H9 (cell line): ENCODE measurements around the gene SH3BP5L. TPM values are rescaled to one million over a fixed set of nuclear protein-coding genes. Genes with fewer than 3 reads are reported as not detected.

Experiments
- DNase-seq: peaks from one replicate; pipeline ENCODE4 v3.0.0-alpha.2; 2017
- H2AFZ ChIP-seq: one replicate; pipeline ENCODE4 v1.6.1; 2013; ENCODE audit warnings: mild to moderate bottlenecking, low read length, control low read depth, moderate library complexity
- H2AK5ac ChIP-seq: 2 replicates; pipeline ENCODE4 v1.6.1; 2013; ENCODE audit warnings: low read length, control low read depth, mixed read lengths; ENCODE audit not compliant: insufficient read length
- H2BK120ac ChIP-seq: one replicate; pipeline ENCODE4 v1.6.1; 2013; ENCODE audit warnings: low read depth, mild to moderate bottlenecking, low read length, control low read depth, inconsistent platforms; ENCODE audit not compliant: poor library complexity, severe bottlenecking
- H2BK12ac ChIP-seq: 2 replicates; pipeline ENCODE4 v1.6.1; 2013; ENCODE audit warnings: low read length, control low read depth, mixed read lengths, low read depth; ENCODE audit not compliant: insufficient read length
- H2BK15ac ChIP-seq: 2 replicates; pipeline ENCODE4 v1.6.1; 2013; ENCODE audit warnings: low read depth, low read length, control low read depth
- H2BK20ac ChIP-seq: one replicate; pipeline ENCODE4 v1.6.1; 2013; ENCODE audit warnings: low read depth, mild to moderate bottlenecking, low read length, control low read depth, inconsistent platforms; ENCODE audit not compliant: poor library complexity, severe bottlenecking
- H2BK5ac ChIP-seq: 2 replicates; pipeline ENCODE4 v1.6.1; 2013; ENCODE audit warnings: low read length, control low read depth, mixed read lengths; ENCODE audit not compliant: insufficient read length
- H3K14ac ChIP-seq: 2 replicates; pipeline ENCODE4 v1.6.1; 2013; ENCODE audit warnings: low read length, control low read depth; ENCODE audit not compliant: insufficient read depth
- H3K18ac ChIP-seq: 2 replicates; pipeline ENCODE4 v1.6.1; 2013; ENCODE audit warnings: low read depth, mild to moderate bottlenecking, mixed read lengths, low read length, control low read depth; ENCODE audit not compliant: insufficient read length
- H3K23ac ChIP-seq: 2 replicates; pipeline ENCODE4 v1.6.1; 2013; ENCODE audit warnings: low read length, control low read depth, mixed read lengths, low read depth; ENCODE audit not compliant: insufficient read length
- H3K23me2 ChIP-seq: 2 replicates; pipeline ENCODE4 v1.6.1; 2013; ENCODE audit warnings: low read depth, mild to moderate bottlenecking, mixed read lengths, low read length, control low read depth; ENCODE audit not compliant: insufficient read length, poor library complexity, severe bottlenecking
- H3K27ac ChIP-seq: 2 replicates; pipeline ENCODE4 v1.5.1; 2013; ENCODE audit warnings: low read length, control low read depth, mixed read lengths, low read depth; ENCODE audit not compliant: insufficient read length
- H3K27me3 ChIP-seq: 2 replicates; pipeline ENCODE4 v1.6.1; 2013; ENCODE audit warnings: low read length, control low read depth, inconsistent platforms; ENCODE audit not compliant: insufficient read depth
- H3K4ac ChIP-seq: 2 replicates; pipeline ENCODE4 v1.6.1; 2013; ENCODE audit warnings: low read depth, mild to moderate bottlenecking, control low read depth, inconsistent platforms, low read length, moderate library complexity
- H3K4me1 ChIP-seq: 2 replicates; pipeline ENCODE4 v1.6.1; 2013; ENCODE audit warnings: low read length, control low read depth, inconsistent platforms; ENCODE audit not compliant: insufficient read depth
- H3K4me2 ChIP-seq: 2 replicates; pipeline ENCODE4 v1.6.1; 2013; ENCODE audit warnings: low read length, control low read depth, mixed read lengths; ENCODE audit not compliant: insufficient read length, insufficient read depth
- H3K56ac ChIP-seq: 2 replicates; pipeline ENCODE4 v1.6.1; 2013; ENCODE audit warnings: low read depth, mild to moderate bottlenecking, mixed read lengths, low read length, control low read depth; ENCODE audit not compliant: insufficient read length
- H3K79me1 ChIP-seq: 2 replicates; pipeline ENCODE4 v1.6.1; 2013; ENCODE audit warnings: low read depth, mild to moderate bottlenecking, moderate library complexity, low read length, control low read depth, inconsistent platforms; ENCODE audit not compliant: insufficient read depth, poor library complexity, severe bottlenecking
- H3K79me2 ChIP-seq: 2 replicates; pipeline ENCODE4 v1.6.1; 2013; ENCODE audit warnings: low read length, control low read depth, inconsistent platforms; ENCODE audit not compliant: insufficient read depth
- H3K9ac ChIP-seq: 2 replicates; pipeline ENCODE4 v1.6.1; 2013; ENCODE audit warnings: low read length, control low read depth, mixed read lengths; ENCODE audit not compliant: insufficient read length; ENCODE audit errors: extremely low read depth
- H3K9me3 ChIP-seq: one replicate; pipeline ENCODE4 v1.6.1; 2013; ENCODE audit warnings: low read depth, low read length, inconsistent platforms; ENCODE audit not compliant: control insufficient read depth
- H3T11ph ChIP-seq: one replicate; pipeline ENCODE4 v1.6.1; 2013; ENCODE audit warnings: mild to moderate bottlenecking, low read length, control low read depth, inconsistent platforms
- H4K20me1 ChIP-seq: one replicate; pipeline ENCODE4 v1.6.1; 2013; ENCODE audit not compliant: control insufficient read depth, insufficient read length, insufficient read depth
- H4K5ac ChIP-seq: 2 replicates; pipeline ENCODE4 v1.6.1; 2013; ENCODE audit warnings: low read depth, mild to moderate bottlenecking, mixed read lengths, low read length, control low read depth; ENCODE audit not compliant: insufficient read length
- H4K8ac ChIP-seq: replicated peaks from 2 replicates; pipeline ENCODE4 v1.6.1; 2013; ENCODE audit warnings: low read length, control low read depth, mixed read lengths, low read depth; ENCODE audit not compliant: insufficient read length
- H4K91ac ChIP-seq: 2 replicates; pipeline ENCODE4 v1.6.1; 2013; ENCODE audit warnings: low read depth, mild to moderate bottlenecking, moderate library complexity, mixed read lengths, low read length, control low read depth; ENCODE audit not compliant: insufficient read length
- H3K27ac Mint-ChIP-seq, 3 experiments: 2 replicates in 2 of 3; 3 replicates in 1 of 3; pipeline ENCODE4 v1.8.0; 2020 to 2021; ENCODE audit warnings: mixed read lengths in 3 of 3, mild to moderate bottlenecking in 1 of 3, moderate library complexity in 1 of 3
- H3K27me3 Mint-ChIP-seq: 2 replicates; pipeline ENCODE4 v1.8.0; 2021; ENCODE audit warnings: low read depth, mild to moderate bottlenecking, moderate library complexity, mixed read lengths
- H3K36me3 Mint-ChIP-seq, 3 experiments: 2 replicates in 2 of 3; 3 replicates in 1 of 3; pipeline ENCODE4 v1.8.0; 2020 to 2021; ENCODE audit warnings: low read depth in 3 of 3, mixed read lengths in 3 of 3; ENCODE audit not compliant: insufficient read depth in 1 of 3
- H3K4me1 Mint-ChIP-seq, 2 experiments: 2 replicates each; pipeline ENCODE4 v1.8.0; 2020; ENCODE audit warnings: mixed read lengths in 2 of 2
- H3K4me3 Mint-ChIP-seq, 2 experiments: 2 replicates in 1 of 2; 3 replicates in 1 of 2; pipeline ENCODE4 v1.8.0; 2020 to 2021; ENCODE audit warnings: mild to moderate bottlenecking in 2 of 2, mixed read lengths in 2 of 2, moderate library complexity in 1 of 2
- H3K9me3 Mint-ChIP-seq, 2 experiments: 2 replicates in 1 of 2; 3 replicates in 1 of 2; pipeline ENCODE4 v1.8.0; 2020; ENCODE audit warnings: mild to moderate bottlenecking in 2 of 2, mixed read lengths in 2 of 2, moderate library complexity in 1 of 2
- WGBS: extraction: QIAGEN DNeasy Blood & Tissue Kit; methylation state at CpG from one replicate; pipeline ENCODE4 v1.1.7; 2013; ENCODE audit warnings: missing lambda C conversion rate, low lambda C conversion rate, mixed read lengths; ENCODE audit not compliant: insufficient read length; ENCODE audit errors: extremely low coverage; 5-methylcytosine and 5-hydroxymethylcytosine counted together
- total RNA-seq: library from RNA; stranded (reverse); gene quantifications from 2 replicates; pipeline ENCODE4 v1.2.1, GENCODE V29; 2021
- TF ChIP-seq, protein P1 (sequence below): fragments of 200-600 bp; sonication (generic); conservative IDR thresholded peaks from 3 replicates; pipeline ENCODE4 v1.8.0; 2021; ENCODE audit warnings: antibody characterized with exemption, mild to moderate bottlenecking

SH3BP5L gene
- total RNA-seq, 1 experiment from 2014 or later, result 27.6 TPM

DNA sequence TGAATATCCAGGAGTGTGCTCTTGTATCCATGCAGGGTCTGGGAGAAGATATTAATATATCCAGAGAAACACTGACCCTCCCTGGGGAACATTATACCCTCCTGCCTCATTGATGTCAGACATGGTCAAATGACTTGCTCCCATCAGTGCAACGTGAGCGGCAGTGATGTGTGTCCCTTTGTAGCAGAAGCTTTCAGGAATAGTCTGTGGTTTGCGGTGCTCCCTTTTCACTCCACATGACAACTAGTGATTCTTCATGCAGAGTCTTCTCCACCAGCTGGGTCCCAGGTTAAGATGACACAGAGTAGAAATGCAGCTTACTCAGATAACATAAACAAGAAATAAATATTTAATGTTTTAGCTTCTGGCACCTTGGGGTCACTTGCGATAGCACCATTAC, 38.3 kb downstream of the SH3BP5L start:
- Histone ChIP-seq H3K9ac (no peak overlapping the region), H2BK120ac (no peak overlapping the region), H3K56ac (no peak overlapping the region), H2AFZ (no peak overlapping the region), H3K23me2 (no peaks in the 10 kb centered on the region), H4K91ac (no peak overlapping the region), H3K23ac (no peak overlapping the region), H3K4me1 (no peaks in the 10 kb centered on the region), H2BK15ac (no peak overlapping the region), H3K27ac (no peak overlapping the region), H3K18ac (no peak overlapping the region), H2AK5ac (no peak overlapping the region), H3K9me3 (peaks cover 87% of the 10 kb centered on the region), H3K4ac (no peak overlapping the region), H3K4me2 (no peak overlapping the region), H3T11ph (no peak overlapping the region), H4K20me1 (no peaks in the 10 kb centered on the region), H2BK5ac (no peak overlapping the region), H4K8ac (no peak overlapping the region), H3K79me1 (no peaks in the 10 kb centered on the region), H3K14ac (no peak overlapping the region), H3K79me2 (no peaks in the 10 kb centered on the region), H4K5ac (no peak overlapping the region), H2BK20ac (no peak overlapping the region), H3K27me3 (no peaks in the 10 kb centered on the region), H2BK12ac (no peak overlapping the region)
- DNase-seq, result no peak
- Mint-ChIP-seq H3K4me1 (no peaks in the 10 kb centered on the region), H3K27me3 (peaks cover 4% of the 10 kb centered on the region), H3K36me3 (peaks cover 0 to 18% (median 2%) of the 10 kb centered on the region in 3 experiments; a peak in 3 of 7 replicates), H3K9me3 (peaks cover 84 to 93% of the 10 kb centered on the region in 2 experiments), H3K4me3 (no peak overlapping the region), H3K27ac (no peak overlapping the region)
- TF ChIP-seq, protein P1, sequence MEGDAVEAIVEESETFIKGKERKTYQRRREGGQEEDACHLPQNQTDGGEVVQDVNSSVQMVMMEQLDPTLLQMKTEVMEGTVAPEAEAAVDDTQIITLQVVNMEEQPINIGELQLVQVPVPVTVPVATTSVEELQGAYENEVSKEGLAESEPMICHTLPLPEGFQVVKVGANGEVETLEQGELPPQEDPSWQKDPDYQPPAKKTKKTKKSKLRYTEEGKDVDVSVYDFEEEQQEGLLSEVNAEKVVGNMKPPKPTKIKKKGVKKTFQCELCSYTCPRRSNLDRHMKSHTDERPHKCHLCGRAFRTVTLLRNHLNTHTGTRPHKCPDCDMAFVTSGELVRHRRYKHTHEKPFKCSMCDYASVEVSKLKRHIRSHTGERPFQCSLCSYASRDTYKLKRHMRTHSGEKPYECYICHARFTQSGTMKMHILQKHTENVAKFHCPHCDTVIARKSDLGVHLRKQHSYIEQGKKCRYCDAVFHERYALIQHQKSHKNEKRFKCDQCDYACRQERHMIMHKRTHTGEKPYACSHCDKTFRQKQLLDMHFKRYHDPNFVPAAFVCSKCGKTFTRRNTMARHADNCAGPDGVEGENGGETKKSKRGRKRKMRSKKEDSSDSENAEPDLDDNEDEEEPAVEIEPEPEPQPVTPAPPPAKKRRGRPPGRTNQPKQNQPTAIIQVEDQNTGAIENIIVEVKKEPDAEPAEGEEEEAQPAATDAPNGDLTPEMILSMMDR, result no peak
- WGBS, result no CpG with 5 or more reads among the region's 4 CpGs
